ENCODE results near the gene TUBA1C. TPM values are rescaled to one million over a fixed set of nuclear protein-coding genes. Genes with fewer than 3 reads are reported as not detected.
"Not testable (repeated sequence)": the region's sequence is repeated elsewhere in the genome, so short reads cannot be mapped to it uniquely, and the experiment has no call there.

The TUBA1C gene
- total RNA-seq, 1 donor, result 257 TPM

DNA sequence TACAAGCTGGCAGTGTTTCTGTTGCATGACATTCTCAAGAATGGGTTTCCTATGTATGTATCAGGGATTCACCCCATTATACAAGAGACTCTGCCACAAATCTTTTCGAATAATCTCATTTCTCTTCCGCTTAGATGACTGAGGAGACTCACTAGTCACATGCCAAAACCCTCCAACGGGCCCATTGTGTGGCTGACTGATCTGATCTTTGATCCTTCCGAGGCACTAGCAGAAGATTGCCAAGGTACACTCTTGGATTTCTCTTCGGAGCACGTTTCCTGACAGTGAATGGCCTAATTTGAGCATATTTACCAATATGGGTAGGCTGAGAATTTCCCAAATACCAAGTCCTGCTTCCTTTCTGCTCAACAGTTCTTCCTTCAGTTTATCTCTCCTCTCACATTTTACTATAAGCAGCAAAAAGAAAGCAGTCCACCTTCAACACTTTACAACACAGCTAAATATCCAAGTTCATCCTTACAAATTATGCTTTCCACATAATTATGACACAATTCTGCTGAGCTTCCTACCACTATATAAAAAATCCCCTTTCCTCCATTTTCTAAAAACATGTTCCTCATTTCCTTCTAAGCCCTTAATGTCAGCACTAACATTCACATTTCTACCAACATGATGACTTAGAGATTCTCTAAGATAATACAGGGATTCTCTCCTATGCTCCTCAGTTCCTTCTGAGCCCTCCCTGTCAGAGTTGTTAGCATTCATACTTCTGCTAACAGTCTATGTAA, 41.1 kb downstream of the TUBA1C start:
- no peak for DNase-seq (ENCODE audit: low read depth in 2 of 3, low spot score in 2 of 3)

GRCh38 chr12:49309386-49309785, 44.5 kb downstream of the TUBA1C start:
- no peak for DNase-seq (ENCODE audit: low read depth in 2 of 3, low spot score in 2 of 3)

DNA sequence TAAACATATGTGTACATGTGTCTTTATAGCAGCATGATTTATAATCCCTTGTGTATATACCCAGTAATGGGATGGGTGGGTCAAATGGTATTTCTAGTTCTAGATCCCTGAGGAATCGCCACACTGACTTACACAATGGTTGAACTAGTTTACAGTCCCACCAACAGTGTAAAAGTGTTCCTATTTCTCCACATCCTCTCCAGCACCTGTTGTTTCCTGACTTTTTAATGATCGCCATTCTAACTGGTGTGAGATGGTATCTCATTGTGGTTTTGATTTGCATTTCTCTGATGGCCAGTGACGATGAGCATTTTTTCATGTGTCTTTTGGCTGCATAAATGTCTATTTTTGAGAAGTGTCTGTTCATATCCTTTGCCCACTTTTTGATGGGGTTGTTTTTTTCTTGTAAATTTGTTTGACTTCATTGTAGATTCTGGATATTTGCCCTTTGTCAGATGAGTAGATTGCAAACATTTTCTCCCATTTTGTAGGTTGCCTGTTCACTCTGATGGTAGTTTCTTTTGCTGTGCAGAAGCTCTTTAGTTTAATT, 45.6 kb downstream of the TUBA1C start:
- DNase-seq (ENCODE audit: low read depth in 2 of 3, low spot score in 2 of 3), result not testable (repeated sequence)

- no peak for DNase-seq (ENCODE audit: low read depth in 2 of 3, low spot score in 2 of 3)
Observed at GRCh38 chr12:49314811-49315210, 49.9 kb downstream of the TUBA1C start.

DNA sequence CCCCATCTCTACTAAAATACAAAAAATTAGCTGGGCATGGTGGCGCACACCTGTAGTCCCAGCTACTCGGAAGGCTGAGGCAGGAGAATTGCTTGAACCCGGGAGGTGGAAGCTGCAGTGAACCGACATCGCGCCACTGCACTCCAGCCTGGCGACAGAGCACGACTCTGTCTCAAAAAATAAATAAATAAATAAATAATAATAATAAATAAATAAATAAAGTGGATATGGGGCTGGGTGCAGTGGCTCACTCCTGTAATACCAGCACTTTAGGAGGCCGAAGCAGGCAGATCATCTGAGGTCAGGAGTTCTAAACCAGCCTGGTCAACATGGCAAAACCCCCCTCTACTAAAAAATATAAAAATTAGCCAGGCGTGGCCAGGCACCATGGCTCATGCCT, 52.2 kb downstream of the TUBA1C start:
- not testable (repeated sequence) for DNase-seq (ENCODE audit: low read depth in 2 of 3, low spot score in 2 of 3)

- DNase-seq (ENCODE audit: low read depth in 2 of 3, low spot score in 2 of 3), result not testable (repeated sequence)
Observed at GRCh38 chr12:49320411-49321103, 55.7 kb downstream of the TUBA1C start.

DNA sequence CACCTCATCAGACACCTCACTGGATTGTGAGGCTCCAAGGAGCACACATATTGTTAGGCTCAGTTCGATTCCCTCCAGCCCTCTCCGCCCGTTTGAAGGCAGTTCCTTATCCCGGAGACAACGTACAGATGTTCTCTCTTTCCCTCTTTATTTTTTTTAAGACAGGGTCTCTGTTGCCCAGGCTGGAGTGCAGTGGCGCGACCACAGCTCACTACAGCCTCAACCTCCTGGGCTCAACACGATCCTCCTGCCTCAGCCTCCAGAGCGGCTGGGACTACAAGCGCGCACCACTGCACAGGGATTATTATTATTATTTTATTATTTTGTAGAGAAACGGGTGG, 57.5 kb downstream of the TUBA1C start:
- DNase-seq (ENCODE audit: low read depth in 2 of 3, low spot score in 2 of 3), result no peak

- peak; percentile 85 to 99 (median 98) for DNase-seq (ENCODE audit: low read depth in 2 of 3, low spot score in 2 of 3)
Observed at GRCh38 chr12:49322708-49323523, 58.0 kb downstream of the TUBA1C start, which contains the start of gene TROAP. TROAP (plus strand) TSS chr12:49323255; CDS start chr12:49323609, 354 bp downstream.

- DNase-seq (ENCODE audit: low read depth in 2 of 3, low spot score in 2 of 3), result no peak
Observed at GRCh38 chr12:49323524-49324097, 58.7 kb downstream of the TUBA1C start.

Other genes starting within 250 kb of the TUBA1C start
- gene PRKAG1, start 246.3 kb upstream of the TUBA1C start, total RNA-seq, result 38.0 TPM
- 54.7 TPM for gene KMT2D, start 204.3 kb upstream of the TUBA1C start, total RNA-seq
- 2.7 TPM for gene RHEBL1, start 195.1 kb upstream of the TUBA1C start, total RNA-seq
- 0.81 TPM for gene DHH, start 170.3 kb upstream of the TUBA1C start, total RNA-seq
- gene LMBR1L, start 154.2 kb upstream of the TUBA1C start, total RNA-seq, result 112 TPM
- 1,377 TPM for gene TUBA1B, start 133.7 kb upstream of the TUBA1C start, total RNA-seq
- gene TUBA1A, start 76.0 kb upstream of the TUBA1C start, total RNA-seq, result 804 TPM
- under 0.01 TPM for gene PRPH, start 30.1 kb downstream of the TUBA1C start, total RNA-seq
- 2.2 TPM for gene TROAP, start 58.2 kb downstream of the TUBA1C start, total RNA-seq
- under 0.01 TPM for gene C1QL4, start 72.1 kb downstream of the TUBA1C start, total RNA-seq
- gene DNAJC22, start 81.8 kb downstream of the TUBA1C start, total RNA-seq, result not detected
- gene SPATS2, start 102.4 kb downstream of the TUBA1C start, total RNA-seq, result 11.0 TPM